AG09309 (cell line): ENCODE results near the gene PCDHGA12.
A peak's percentile ranks its signal among the peaks of the same experiment; 100 is the strongest.
"Not testable (repeated sequence)": the region's sequence is repeated elsewhere in the genome, so short reads cannot be mapped to it uniquely, and the experiment has no call there.

Source experiments
- DNase-seq: peaks from one replicate; pipeline ENCODE4 v3.0.0-alpha.2; 2010; ENCODE audit warnings: low read depth
- H3K4me3 ChIP-seq: 2 replicates; pipeline ENCODE4 v1.5.1; 2011; ENCODE audit warnings: mild to moderate bottlenecking, low read depth, low read length, moderate library complexity; ENCODE audit not compliant: control insufficient read depth
- TF ChIP-seq, protein P1 (sequence below): IDR thresholded peaks from 2 replicates; pipeline ENCODE4 v1.5.1; 2011; ENCODE audit warnings: mild to moderate bottlenecking, low read depth, low read length, inconsistent platforms; ENCODE audit not compliant: insufficient read depth, control insufficient read depth; ENCODE audit errors: missing control alignments

Gene PCDHGA12

DNA sequence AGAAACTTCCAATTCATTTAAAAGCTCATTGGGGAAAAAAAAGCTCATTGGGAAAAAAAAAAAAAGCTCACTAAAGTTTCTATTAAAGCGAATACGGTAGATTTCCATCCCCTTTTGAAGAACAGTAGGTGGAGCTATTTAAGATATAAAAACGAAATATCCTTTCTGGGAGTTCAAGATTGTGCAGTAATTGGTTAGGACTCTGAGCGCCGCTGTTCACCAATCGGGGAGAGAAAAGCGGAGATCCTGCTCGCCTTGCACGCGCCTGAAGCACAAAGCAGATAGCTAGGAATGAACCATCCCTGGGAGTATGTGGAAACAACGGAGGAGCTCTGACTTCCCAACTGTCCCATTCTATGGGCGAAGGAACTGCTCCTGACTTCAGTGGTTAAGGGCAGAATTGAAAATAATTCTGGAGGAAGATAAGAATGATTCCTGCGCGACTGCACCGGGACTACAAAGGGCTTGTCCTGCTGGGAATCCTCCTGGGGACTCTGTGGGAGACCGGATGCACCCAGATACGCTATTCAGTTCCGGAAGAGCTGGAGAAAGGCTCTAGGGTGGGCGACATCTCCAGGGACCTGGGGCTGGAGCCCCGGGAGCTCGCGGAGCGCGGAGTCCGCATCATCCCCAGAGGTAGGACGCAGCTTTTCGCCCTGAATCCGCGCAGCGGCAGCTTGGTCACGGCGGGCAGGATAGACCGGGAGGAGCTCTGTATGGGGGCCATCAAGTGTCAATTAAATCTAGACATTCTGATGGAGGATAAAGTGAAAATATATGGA lies at the start of gene PCDHGA12:
Gene PCDHGA12 (plus strand): TSS at position 176 of the 782 bp plus-strand sequence. CDS start 253 bp downstream, at position 429.
- TF ChIP-seq, protein P1, sequence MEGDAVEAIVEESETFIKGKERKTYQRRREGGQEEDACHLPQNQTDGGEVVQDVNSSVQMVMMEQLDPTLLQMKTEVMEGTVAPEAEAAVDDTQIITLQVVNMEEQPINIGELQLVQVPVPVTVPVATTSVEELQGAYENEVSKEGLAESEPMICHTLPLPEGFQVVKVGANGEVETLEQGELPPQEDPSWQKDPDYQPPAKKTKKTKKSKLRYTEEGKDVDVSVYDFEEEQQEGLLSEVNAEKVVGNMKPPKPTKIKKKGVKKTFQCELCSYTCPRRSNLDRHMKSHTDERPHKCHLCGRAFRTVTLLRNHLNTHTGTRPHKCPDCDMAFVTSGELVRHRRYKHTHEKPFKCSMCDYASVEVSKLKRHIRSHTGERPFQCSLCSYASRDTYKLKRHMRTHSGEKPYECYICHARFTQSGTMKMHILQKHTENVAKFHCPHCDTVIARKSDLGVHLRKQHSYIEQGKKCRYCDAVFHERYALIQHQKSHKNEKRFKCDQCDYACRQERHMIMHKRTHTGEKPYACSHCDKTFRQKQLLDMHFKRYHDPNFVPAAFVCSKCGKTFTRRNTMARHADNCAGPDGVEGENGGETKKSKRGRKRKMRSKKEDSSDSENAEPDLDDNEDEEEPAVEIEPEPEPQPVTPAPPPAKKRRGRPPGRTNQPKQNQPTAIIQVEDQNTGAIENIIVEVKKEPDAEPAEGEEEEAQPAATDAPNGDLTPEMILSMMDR, result peak; percentile 73
- peak within 1 kb of the TSS; percentile 56 for H3K4me3 ChIP-seq
- peak; percentile 90 for DNase-seq

DNA sequence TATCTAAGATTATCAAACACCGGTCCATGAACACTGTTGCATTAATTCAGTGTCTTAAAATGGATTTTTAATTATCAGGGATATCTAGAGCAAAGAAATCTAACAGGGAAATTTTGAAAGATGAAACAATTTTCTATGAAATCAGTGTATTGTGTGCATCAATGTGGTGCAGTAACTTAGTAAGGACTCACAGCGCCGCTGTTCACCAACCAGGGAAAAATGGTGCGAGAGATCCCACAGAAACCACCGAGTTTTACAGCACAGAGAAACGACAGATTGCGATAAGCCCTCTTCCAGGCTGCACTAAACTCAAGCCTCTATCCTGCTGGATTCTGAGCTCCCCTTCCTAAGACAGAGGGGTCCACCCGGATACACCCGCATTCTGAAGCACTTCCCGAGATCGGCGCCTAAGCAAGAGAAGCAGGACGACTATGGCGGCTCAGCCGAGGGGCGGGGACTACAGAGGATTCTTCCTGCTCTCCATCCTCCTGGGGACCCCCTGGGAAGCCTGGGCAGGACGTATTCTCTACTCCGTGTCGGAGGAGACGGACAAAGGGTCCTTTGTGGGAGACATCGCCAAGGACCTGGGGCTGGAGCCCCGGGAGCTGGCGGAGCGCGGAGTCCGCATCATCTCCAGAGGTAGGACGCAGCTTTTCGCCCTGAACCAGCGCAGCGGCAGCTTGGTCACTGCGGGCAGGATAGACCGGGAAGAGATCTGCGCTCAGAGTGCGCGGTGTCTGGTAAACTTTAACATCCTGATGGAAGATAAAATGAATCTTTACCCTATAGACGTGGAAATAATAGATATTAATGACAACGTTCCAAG lies 47.6 kb upstream of the PCDHGA12 start, which contains the start of gene PCDHGA7:
Gene PCDHGA7 (plus strand): TSS at position 274 of the 826 bp plus-strand sequence. CDS start 158 bp downstream, at position 432.
- H3K4me3 ChIP-seq, result peak within 1 kb of the TSS; percentile 65
- TF ChIP-seq, protein P1, result peak; percentile 62
- no peak for DNase-seq

DNA sequence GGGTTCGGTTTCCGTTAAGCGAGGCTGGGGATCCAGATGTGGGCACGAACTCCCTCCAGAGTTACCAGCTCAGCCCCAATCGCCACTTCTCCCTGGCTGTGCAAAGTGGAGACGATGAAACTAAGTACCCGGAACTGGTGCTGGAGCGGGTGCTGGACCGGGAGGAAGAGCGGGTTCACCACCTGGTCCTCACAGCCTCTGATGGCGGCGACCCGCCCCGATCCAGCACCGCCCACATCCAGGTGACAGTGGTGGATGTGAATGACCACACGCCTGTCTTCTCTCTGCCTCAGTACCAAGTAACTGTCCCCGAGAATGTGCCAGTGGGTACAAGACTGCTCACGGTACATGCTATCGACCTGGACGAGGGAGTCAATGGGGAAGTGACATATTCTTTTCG lies 47.0 kb upstream of the PCDHGA12 start:
- peak overlapping the region; percentile 65 for H3K4me3 ChIP-seq
- TF ChIP-seq, protein P1, result no peak
- no peak for DNase-seq

DNA sequence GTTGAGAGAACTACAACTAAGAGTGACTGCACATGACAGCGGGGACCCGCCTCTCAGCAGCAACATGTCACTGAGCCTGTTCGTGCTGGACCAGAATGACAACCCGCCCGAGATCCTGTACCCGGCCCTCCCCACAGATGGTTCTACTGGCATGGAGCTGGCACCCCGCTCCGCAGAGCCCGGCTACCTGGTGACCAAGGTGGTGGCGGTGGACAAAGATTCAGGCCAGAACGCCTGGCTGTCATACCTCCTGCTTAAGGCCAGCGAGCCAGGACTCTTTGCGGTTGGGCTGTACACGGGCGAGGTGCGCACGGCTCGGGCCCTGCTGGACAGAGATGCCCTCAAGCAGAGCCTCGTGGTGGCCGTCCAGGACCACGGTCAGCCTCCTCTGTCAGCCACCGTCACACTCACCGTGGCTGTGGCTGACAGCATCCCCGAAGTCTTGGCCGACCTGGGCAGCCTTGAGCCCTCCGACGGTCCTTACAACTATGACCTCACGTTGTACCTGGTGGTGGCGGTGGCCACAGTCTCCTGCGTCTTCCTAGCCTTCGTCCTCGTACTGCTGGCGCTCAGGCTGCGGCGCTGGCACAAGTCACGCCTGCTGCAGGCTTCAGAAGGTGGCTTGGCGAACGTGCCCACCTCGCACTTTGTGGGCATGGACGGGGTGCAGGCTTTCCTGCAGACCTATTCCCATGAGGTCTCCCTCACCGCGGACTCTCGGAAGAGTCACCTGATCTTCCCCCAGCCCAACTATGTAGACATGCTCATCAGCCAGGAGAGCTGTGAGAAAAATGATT lies 45.6 kb upstream of the PCDHGA12 start:
- H3K4me3 ChIP-seq, result no peak overlapping the region
- TF ChIP-seq, protein P1, result no peak
- no peak for DNase-seq

DNA sequence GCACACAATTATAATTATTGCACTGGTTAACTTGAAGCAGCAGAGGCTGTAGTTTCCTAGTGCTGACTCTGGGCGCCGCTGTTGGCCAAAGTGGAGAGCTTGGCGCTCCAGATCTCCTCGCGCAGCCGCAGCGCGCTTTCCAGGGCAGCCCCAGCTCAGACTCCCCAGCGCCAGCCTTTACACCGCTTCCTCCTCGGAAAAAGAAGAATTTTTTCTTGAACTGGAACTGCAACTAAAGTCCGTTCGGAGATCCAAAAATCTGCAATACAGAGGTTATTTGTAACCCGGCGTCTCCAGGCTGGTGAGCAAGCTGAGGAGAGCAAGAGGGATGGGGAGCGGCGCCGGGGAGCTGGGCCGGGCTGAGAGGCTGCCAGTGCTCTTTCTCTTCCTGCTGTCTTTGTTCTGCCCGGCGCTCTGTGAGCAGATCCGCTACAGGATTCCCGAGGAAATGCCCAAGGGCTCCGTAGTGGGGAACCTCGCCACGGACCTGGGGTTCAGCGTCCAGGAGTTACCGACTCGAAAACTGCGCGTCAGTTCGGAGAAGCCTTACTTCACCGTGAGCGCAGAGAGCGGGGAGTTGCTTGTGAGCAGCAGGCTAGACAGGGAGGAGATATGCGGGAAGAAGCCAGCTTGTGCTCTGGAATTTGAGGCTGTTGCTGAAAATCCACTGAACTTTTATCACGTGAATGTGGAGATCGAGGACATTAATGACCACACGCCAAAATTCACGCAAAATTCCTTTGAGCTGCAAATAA lies 42.6 kb upstream of the PCDHGA12 start, which contains the start of gene PCDHGB4:
Gene PCDHGB4 (plus strand): TSS at position 142 of the 755 bp plus-strand sequence. CDS start 187 bp downstream, at position 329.
- not testable (repeated sequence) for DNase-seq
- peak within 1 kb of the TSS; percentile 29 for H3K4me3 ChIP-seq
- TF ChIP-seq, protein P1, result peak; percentile 60

DNA sequence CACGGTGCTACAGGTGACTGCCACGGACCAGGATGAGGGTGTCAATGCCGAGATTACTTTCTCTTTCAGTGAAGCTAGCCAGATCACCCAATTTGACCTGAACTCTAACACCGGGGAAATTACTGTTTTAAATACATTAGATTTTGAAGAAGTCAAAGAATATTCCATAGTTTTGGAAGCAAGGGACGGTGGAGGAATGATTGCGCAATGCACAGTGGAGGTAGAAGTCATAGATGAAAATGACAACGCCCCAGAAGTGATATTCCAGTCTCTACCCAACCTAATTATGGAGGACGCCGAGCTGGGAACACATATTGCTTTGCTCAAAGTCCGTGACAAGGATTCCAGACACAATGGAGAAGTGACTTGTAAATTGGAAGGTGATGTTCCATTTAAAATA lies 41.6 kb upstream of the PCDHGA12 start:
- H3K4me3 ChIP-seq, result no peak overlapping the region
- no peak for DNase-seq
- TF ChIP-seq, protein P1, result no peak
